SU-DHL-6 (cell line): Measurements from ENCODE around the gene DDIT4.

Source experiments
- H2AFZ ChIP-seq: fragments of 200-600 bp; sonication (generic); 2 replicates; pipeline ENCODE4 v1.6.1; 2014; ENCODE audit warnings: low read depth, mild to moderate bottlenecking, moderate library complexity, mixed read lengths, antibody characterized with exemption, low read length; ENCODE audit not compliant: severe bottlenecking
- H3F3A ChIP-seq: fragments of 200-600 bp; shearing (Covaris generic); 2 replicates; pipeline ENCODE4 v1.6.0; 2016; ENCODE audit warnings: antibody characterized with exemption, mild to moderate bottlenecking; ENCODE audit not compliant: insufficient read depth
- H3K27ac ChIP-seq: fragments of 200-600 bp; sonication (generic); 2 replicates; pipeline ENCODE4 v1.5.1; 2016; ENCODE audit warnings: low read depth, mild to moderate bottlenecking, low read length, moderate library complexity, mixed read lengths
- H3K27me3 ChIP-seq: fragments of 200-600 bp; sonication (generic), shearing (Covaris generic); 2 replicates; pipeline ENCODE4 v1.6.0; 2014; ENCODE audit warnings: mild to moderate bottlenecking, low read length
- H3K36me3 ChIP-seq: fragments of 200-600 bp; sonication (generic); 2 replicates; pipeline ENCODE4 v1.6.1; 2014; ENCODE audit warnings: mild to moderate bottlenecking, low read length, mixed read lengths
- H3K4me2 ChIP-seq: fragments of 300-600, 200-600 bp; shearing (Covaris generic), sonication (generic); 2 replicates; pipeline ENCODE4 v1.6.0; 2014; ENCODE audit warnings: low read length, low read depth, mild to moderate bottlenecking; ENCODE audit not compliant: poor library complexity, severe bottlenecking
- H3K4me3 ChIP-seq: fragments of 200-600 bp; sonication (generic); 2 replicates; pipeline ENCODE4 v1.5.1; 2014; ENCODE audit warnings: antibody characterized with exemption, low read length, mild to moderate bottlenecking, mixed read lengths; ENCODE audit not compliant: insufficient read depth, poor library complexity, severe bottlenecking
- H3K79me2 ChIP-seq: fragments of 200-600 bp; sonication (generic); 2 replicates; pipeline ENCODE4 v1.6.1; 2014; ENCODE audit warnings: mild to moderate bottlenecking, low read length, moderate library complexity; ENCODE audit not compliant: insufficient read depth
- H3K9ac ChIP-seq: fragments of 200-600 bp; sonication (generic); 2 replicates; pipeline ENCODE4 v1.7.0; 2014; ENCODE audit warnings: mild to moderate bottlenecking, low read length
- H3K9me2 ChIP-seq: fragments of 200-600 bp; sonication (generic); replicated peaks from 2 replicates; pipeline ENCODE4 v1.6.1; 2014; ENCODE audit warnings: low read length; ENCODE audit not compliant: insufficient read depth
- H3K9me3 ChIP-seq: fragments of 200-600 bp; sonication (generic); 2 replicates; pipeline ENCODE4 v1.6.1; 2014; ENCODE audit warnings: low read length, mixed read lengths; ENCODE audit not compliant: insufficient read depth
- H4K20me1 ChIP-seq: fragments of 200-600 bp; sonication (generic); 2 replicates; pipeline ENCODE4 v1.6.1; 2014; ENCODE audit warnings: low read depth, mild to moderate bottlenecking, antibody characterized with exemption, low read length, moderate library complexity, mixed read lengths
- EZH2phosphoT487 ChIP-seq: fragments of 200-600 bp; sonication (generic), shearing (Covaris generic); conservative IDR thresholded peaks from 2 replicates; pipeline ENCODE4 v1.6.1; 2018; ENCODE audit warnings: mild to moderate bottlenecking, antibody characterized with exemption, low read length, moderate library complexity, mixed read lengths
- TF ChIP-seq, protein P1 (sequence below): fragments of 200-600 bp; sonication (generic); IDR thresholded peaks from one replicate; pipeline ENCODE4 v1.5.1; 2017; ENCODE audit warnings: antibody characterized with exemption, mild to moderate bottlenecking, low read length, moderate library complexity; ENCODE audit not compliant: insufficient read depth, poor library complexity, severe bottlenecking

The DDIT4 gene

DNA sequence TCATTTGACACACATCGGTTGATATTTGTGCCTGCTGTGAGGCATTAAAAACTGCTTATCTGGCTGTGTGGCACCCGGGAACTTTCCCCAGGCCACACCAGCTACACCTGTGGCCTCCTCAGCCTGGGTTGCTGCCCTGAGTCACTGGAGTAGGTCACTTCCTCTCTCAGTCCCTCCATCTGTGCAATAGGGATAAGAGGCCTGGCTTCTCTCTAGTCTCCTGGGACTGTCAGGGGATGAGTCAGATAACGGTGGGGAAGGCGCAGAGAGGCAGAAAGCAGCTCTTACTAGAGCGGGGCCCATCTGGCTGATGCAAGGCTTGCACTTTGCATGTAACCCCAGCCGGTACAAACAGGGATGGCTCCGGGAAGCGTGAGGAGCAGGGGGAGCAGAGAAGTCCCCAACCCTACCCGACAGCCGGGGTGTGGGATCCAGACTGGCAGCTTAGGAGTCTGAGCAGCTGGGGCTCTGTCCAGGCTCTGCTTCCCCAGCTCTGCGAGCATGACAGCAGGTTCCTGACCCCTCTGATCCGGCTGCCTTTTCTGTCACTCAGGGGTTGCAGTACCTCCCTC is 47.0 kb downstream of the DDIT4 start:
- Histone ChIP-seq H3K27me3 (no peaks in the 10 kb centered on the region), H2AFZ (peak overlapping the region; percentile 5), H3K9me2 (no peaks in the 10 kb centered on the region), H3K79me2 (no peaks in the 10 kb centered on the region), H3K4me2 (peak overlapping the region; percentile 93), H3K27ac (peak overlapping the region; percentile 96), H4K20me1 (no peaks in the 10 kb centered on the region), H3K9ac (peak overlapping the region; percentile 76), H3K36me3 (no peaks in the 10 kb centered on the region), H3K9me3 (no peaks in the 10 kb centered on the region), H3K4me3 (no peak overlapping the region), H3F3A (peaks cover 31% of the 10 kb centered on the region)
- TF ChIP-seq EZH2phosphoT487: no peak
- TF ChIP-seq, protein P1, sequence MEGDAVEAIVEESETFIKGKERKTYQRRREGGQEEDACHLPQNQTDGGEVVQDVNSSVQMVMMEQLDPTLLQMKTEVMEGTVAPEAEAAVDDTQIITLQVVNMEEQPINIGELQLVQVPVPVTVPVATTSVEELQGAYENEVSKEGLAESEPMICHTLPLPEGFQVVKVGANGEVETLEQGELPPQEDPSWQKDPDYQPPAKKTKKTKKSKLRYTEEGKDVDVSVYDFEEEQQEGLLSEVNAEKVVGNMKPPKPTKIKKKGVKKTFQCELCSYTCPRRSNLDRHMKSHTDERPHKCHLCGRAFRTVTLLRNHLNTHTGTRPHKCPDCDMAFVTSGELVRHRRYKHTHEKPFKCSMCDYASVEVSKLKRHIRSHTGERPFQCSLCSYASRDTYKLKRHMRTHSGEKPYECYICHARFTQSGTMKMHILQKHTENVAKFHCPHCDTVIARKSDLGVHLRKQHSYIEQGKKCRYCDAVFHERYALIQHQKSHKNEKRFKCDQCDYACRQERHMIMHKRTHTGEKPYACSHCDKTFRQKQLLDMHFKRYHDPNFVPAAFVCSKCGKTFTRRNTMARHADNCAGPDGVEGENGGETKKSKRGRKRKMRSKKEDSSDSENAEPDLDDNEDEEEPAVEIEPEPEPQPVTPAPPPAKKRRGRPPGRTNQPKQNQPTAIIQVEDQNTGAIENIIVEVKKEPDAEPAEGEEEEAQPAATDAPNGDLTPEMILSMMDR: no peak

DNA sequence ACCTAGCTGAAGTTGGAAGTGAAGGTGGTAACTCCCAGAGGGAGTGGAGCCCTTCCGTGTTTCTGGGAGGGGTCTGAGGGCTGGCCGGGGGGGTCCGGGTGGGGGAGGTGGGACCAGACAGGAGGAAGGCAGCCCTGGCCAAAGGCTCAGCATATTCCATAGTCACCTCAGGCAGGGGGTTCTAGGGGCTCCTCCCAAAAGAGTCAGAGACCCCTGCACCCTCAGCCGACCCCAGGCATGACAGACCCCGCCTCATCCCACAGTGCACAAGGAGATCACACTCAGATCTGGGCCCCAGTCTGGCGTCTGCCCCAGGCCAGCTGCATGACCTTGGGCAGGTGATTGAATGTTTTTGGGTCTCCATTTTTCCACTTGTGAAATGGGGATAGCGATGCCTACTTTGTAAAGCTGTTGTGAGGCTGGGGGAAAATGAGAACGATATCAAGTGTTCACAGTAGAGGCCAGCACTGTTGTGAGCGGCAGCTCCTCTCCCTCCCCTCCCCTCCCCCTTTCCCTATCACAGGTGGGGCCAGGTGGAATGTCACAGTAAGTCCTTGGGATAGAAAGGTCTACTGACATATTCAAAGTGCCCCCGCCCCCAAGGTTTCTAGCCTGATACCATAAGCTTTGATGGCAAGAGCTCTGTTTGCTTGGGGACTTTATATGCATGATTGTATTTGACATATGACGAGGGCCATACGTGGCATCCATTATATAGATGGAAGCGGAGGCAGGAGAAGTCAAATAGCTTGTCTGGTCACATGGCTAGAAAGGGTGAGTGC is 47.7 kb downstream of the DDIT4 start:
- TF ChIP-seq, protein P1: no peak
- H3K79me2 ChIP-seq: no peaks in the 10 kb centered on the region
- no peak overlapping the region for H3K4me3 ChIP-seq
- peak overlapping the region; percentile 76 for H3K9ac ChIP-seq
- H3K27me3 ChIP-seq: no peaks in the 10 kb centered on the region
- no peaks in the 10 kb centered on the region for H3K36me3 ChIP-seq
- no peaks in the 10 kb centered on the region for H3K9me3 ChIP-seq
- H3F3A ChIP-seq: peaks cover 31% of the 10 kb centered on the region
- H3K27ac ChIP-seq: peak overlapping the region; percentile 96
- no peaks in the 10 kb centered on the region for H3K9me2 ChIP-seq
- H4K20me1 ChIP-seq: no peaks in the 10 kb centered on the region
- peak overlapping the region; percentile 5 for H2AFZ ChIP-seq
- peak overlapping the region; percentile 93 for H3K4me2 ChIP-seq

DNA sequence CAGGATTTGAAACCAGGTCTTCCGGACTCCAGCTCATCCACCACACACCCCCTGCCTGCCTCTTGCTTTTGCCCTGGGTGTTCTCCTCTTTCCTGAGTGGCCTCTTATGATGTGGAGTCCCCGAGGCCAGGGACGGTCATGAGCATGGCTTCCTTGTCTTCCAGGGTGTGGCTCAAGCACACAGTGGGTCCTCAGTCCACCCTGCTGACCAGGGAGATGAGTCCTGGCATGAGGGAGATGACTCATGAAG is 48.2 kb downstream of the DDIT4 start:
- no peak overlapping the region for H3K4me3 ChIP-seq
- no peaks in the 10 kb centered on the region for H3K9me3 ChIP-seq
- H2AFZ ChIP-seq: no peak overlapping the region
- TF ChIP-seq EZH2phosphoT487: no peak
- TF ChIP-seq, protein P1: no peak
- H3K4me2 ChIP-seq: no peak overlapping the region
- H3K27me3 ChIP-seq: no peaks in the 10 kb centered on the region
- no peaks in the 10 kb centered on the region for H4K20me1 ChIP-seq
- H3K27ac ChIP-seq: no peak overlapping the region
- H3K79me2 ChIP-seq: no peaks in the 10 kb centered on the region
- H3K9ac ChIP-seq: no peak overlapping the region
- no peaks in the 10 kb centered on the region for H3K9me2 ChIP-seq
- no peaks in the 10 kb centered on the region for H3K36me3 ChIP-seq
- H3F3A ChIP-seq: peaks cover 31% of the 10 kb centered on the region
